ENCODE data around the gene CAMK2N2.

DNA sequence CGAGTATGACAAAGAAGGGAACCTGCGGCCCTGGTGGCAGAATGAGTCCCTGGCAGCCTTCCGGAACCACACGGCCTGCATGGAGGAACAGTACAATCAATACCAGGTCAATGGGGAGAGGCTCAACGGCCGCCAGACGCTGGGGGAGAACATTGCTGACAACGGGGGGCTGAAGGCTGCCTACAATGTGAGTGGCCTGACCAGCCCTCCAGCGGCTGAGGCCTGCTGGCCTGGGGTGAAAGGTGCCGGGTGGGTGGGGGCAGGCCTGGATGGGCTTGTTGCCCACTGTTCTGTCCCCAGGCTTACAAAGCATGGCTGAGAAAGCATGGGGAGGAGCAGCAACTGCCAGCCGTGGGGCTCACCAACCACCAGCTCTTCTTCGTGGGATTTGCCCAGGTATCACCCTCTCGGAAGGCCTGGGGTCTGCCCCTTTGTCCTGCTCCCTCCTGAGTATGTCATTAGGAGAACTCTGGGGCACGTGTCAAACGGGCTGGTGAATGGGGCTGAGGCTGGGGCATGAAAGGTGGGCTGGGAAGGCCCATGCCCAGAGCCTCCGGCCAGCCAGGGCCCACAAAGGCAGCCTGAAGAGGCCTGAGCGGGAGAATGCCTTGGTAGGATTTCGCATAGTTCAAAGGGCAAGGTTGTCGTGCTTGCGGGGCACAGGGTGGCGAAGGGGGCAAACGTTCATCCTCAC is 29.8 kb upstream of the CAMK2N2 start:
- no peak for TF ChIP-seq POLR2AphosphoS5 (IDR thresholded peaks at IDR 0.05; ENCODE audit: low read depth, low read length)
- TF ChIP-seq, protein P1, sequence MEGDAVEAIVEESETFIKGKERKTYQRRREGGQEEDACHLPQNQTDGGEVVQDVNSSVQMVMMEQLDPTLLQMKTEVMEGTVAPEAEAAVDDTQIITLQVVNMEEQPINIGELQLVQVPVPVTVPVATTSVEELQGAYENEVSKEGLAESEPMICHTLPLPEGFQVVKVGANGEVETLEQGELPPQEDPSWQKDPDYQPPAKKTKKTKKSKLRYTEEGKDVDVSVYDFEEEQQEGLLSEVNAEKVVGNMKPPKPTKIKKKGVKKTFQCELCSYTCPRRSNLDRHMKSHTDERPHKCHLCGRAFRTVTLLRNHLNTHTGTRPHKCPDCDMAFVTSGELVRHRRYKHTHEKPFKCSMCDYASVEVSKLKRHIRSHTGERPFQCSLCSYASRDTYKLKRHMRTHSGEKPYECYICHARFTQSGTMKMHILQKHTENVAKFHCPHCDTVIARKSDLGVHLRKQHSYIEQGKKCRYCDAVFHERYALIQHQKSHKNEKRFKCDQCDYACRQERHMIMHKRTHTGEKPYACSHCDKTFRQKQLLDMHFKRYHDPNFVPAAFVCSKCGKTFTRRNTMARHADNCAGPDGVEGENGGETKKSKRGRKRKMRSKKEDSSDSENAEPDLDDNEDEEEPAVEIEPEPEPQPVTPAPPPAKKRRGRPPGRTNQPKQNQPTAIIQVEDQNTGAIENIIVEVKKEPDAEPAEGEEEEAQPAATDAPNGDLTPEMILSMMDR (IDR thresholded peaks at IDR 0.05), result no peak
- TF ChIP-seq REST (IDR thresholded peaks at IDR 0.05; ENCODE audit: insufficient read depth in 1 of 2, low read depth in 2 of 2, low read length in 1 of 2), result no peak
- TF ChIP-seq TCF7L2 (IDR thresholded peaks at IDR 0.05; ENCODE audit: low read depth, low read length), result no peak
- TF ChIP-seq SIN3A (IDR thresholded peaks at IDR 0.05; ENCODE audit: borderline replicate concordance, insufficient read depth, low read depth, low read length), result no peak
